ENCODE results near the gene APOD. TPM values are rescaled to one million over a fixed set of nuclear protein-coding genes. Genes with fewer than 3 reads are reported as not detected.

APOD gene
- 0.86 to 1.4 TPM (median 1.2 TPM) in 5 replicates for total RNA-seq (2022; extraction: Qiagen RNA extraction)

GRCh38 chr3:195583831-195584542 is at the start of gene APOD:
Gene APOD (minus strand): TSS chr3:195583940. CDS start chr3:195579461, 4,479 bp downstream.

DNA sequence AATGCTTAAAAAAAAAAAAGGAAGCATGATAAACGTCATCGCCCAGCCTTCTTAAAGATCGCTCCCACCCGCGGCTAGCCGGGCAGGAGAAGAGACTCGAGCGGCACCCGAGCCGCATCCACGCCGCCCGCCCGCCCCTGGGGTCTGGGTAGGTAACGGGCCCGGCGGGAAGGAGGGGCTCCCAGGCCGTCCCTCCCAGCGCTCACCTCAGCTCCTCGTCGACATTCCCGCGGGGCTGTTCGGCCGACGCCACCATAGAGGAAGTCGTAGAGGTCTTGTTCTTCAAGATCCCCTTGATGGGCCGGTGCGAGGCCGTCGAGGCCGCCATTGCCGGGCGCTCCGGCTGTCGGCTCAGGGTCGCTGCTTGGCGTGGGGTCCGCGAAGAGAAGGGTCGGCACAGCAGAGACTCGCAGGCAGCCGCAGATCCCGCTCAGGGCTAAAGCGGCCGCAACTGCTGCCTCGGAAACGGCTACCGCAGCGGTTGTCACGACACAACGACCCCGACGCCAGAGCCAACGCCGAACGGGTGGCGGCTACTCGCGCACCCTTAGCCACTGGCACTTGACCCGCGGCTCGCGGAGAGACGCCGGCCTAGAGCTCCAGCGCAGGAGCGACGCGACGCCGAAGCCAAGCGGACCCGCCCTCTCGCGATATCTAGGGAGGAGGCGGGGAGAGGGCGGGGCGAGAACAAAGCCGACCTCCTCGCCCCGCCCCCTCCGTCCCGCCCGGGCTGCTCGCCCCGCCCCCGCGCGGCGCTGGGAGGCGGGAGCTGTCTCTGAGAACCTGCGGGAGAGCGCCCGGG is 40.8 kb downstream of the APOD start, which contains the start of gene PPP1R2:
Gene PPP1R2 (minus strand): TSS at position 628 of the 802 bp plus-strand sequence. CDS start 300 bp downstream, at position 328.

Other genes with a start within 250 kb of the APOD start
- 4.9 to 9.4 TPM (median 8.2 TPM) in 5 replicates for gene ACAP2, start 140.9 kb downstream of the APOD start, total RNA-seq (2022; extraction: Qiagen RNA extraction)
- 14.1 to 19.3 TPM (median 15.7 TPM) in 5 replicates for gene PPP1R2, start 40.6 kb downstream of the APOD start, total RNA-seq (2022; extraction: Qiagen RNA extraction)
- gene MUC20, start 137.0 kb upstream of the APOD start, total RNA-seq (2022; extraction: Qiagen RNA extraction), result 0.28 to 1.0 TPM (median 0.55 TPM) in 5 replicates
- gene MUC4, start 228.0 kb upstream of the APOD start, total RNA-seq (2022; extraction: Qiagen RNA extraction), result 0.02 to 0.08 TPM (median 0.05 TPM) in 4 of 5 replicates, not detected in the other